Dendritic cell treated with granulocyte-macrophage colony-stimulating factor and Interleukin-4, amounts not matched to agents 40 ng/mL and 50 ng/mL, for 4 days (primary cell): ENCODE data around the gene TMA16.
"Not testable (repeated sequence)": the region's sequence is repeated elsewhere in the genome, so short reads cannot be mapped to it uniquely, and the experiment has no call there.

Experiments used
- H3K27ac Mint-ChIP-seq: one replicate; pipeline ENCODE4 v1.8.0; 2022; ENCODE audit warnings: mild to moderate bottlenecking, mixed read lengths
- H3K27me3 Mint-ChIP-seq: one replicate; pipeline ENCODE4 v1.8.0; 2022; ENCODE audit warnings: mild to moderate bottlenecking, mixed read lengths
- H3K36me3 Mint-ChIP-seq: one replicate; pipeline ENCODE4 v1.8.0; 2022; ENCODE audit warnings: low read depth, mixed read lengths
- H3K4me1 Mint-ChIP-seq: one replicate; pipeline ENCODE4 v1.8.0; 2022; ENCODE audit warnings: low read depth, mixed read lengths
- H3K4me3 Mint-ChIP-seq: one replicate; pipeline ENCODE4 v1.8.0; 2022; ENCODE audit warnings: mild to moderate bottlenecking, moderate library complexity, mixed read lengths
- H3K9me3 Mint-ChIP-seq: one replicate; pipeline ENCODE4 v1.8.0; 2022; ENCODE audit warnings: mixed read lengths
- intact Hi-C: fragments of 100-400 bp; cut with micrococcal nuclease; formaldehyde crosslinking; loops from one replicate; pipeline ENCODE4 v1.15.0; 2022

TMA16 gene

DNA sequence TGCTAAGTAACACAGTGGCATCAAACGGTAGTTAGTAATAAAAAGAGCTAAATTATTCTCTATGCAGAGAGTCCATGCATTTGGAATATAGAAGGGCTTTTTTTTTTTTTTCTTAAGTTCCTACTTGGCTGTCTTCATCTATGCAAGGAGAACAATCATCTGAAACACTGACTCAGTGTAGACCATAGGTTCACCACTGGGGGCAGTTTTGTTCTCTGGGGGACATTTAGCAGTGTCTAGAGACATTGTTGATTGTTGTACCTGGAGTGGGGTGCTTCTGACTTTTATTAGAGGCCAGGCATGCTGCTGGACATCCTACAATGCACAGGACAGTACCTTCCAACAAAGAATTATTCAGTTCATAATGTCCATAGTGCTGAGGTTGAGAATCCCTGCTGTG lies 41.2 kb downstream of the TMA16 start:
- Mint-ChIP-seq H3K36me3 (peaks cover 78% of the 10 kb centered on the region), H3K9me3 (no peaks in the 10 kb centered on the region), H3K4me3 (no peak overlapping the region), H3K27me3 (no peaks in the 10 kb centered on the region), H3K4me1 (peaks cover 7% of the 10 kb centered on the region), H3K27ac (no peak overlapping the region)
- intact Hi-C loops = no loop called here

DNA sequence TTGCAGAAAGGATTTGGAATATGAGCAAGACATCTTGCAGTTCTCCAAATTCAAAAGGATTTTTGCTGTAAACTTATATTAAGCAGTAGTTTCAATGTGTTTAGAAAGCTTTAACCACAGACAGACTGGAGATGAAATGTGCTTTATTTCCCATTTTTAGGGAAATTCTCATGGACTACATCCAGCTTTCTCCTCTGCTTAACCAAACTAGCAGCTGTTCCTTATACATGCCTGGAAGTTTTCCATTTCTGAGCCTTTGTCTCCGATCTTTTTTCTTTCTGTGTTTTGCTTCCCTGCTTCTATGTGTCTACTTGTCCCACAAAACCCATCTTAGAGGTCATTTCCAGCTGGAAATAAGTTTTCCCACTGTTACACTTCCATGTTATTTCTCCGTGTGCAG lies 41.6 kb downstream of the TMA16 start:
- Mint-ChIP-seq H3K4me3 (no peak overlapping the region), H3K27ac (no peak overlapping the region), H3K27me3 (no peaks in the 10 kb centered on the region), H3K36me3 (peaks cover 73% of the 10 kb centered on the region), H3K4me1 (peaks cover 7% of the 10 kb centered on the region), H3K9me3 (no peaks in the 10 kb centered on the region)
- intact Hi-C loops = no loop called here

DNA sequence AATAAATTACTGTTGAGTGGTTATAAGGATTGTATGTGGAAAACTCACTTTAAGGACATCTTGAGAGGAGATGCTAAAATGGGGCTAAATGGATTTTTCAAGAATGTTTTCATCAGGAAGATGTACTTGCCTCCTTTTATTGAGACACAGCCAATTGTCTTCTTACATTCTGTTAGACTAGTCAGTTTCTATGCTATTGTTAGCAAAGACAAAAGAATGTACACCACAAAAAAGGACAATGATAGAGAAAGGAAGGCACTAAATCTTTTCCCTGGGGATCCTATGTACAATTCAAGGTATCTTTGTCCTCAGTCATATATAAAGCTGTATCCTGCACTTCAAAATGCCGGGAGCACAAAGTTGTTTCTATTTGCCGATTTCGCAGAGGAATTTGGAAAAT lies 42.6 kb downstream of the TMA16 start:
- Mint-ChIP-seq H3K27ac (no peak overlapping the region), H3K4me1 (peaks cover 7% of the 10 kb centered on the region), H3K4me3 (no peak overlapping the region), H3K36me3 (peaks cover 63% of the 10 kb centered on the region), H3K27me3 (no peaks in the 10 kb centered on the region), H3K9me3 (no peaks in the 10 kb centered on the region)
- intact Hi-C loops = no loop called here

DNA sequence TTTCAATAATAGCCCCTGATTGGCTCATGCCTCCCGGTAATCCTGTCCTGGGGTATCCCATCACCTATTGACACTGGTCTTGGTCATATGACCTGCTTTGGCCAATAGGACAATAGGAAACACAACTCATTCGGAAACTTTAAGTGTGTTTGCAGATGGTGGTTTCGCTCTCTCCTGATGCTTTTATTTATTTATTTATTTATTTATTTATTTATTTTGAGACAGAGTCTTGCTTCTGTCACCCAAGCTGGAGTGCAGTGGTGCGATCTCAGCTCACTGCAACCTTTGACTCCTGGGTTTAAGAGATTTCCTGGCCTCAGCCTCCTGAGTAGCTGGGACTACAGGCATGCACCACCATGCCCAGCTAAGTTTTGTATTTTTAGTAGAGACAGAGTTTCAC lies 44.3 kb downstream of the TMA16 start:
- H3K27ac Mint-ChIP-seq, H3K9me3 Mint-ChIP-seq, intact Hi-C loops, H3K27me3 Mint-ChIP-seq, H3K4me3 Mint-ChIP-seq, H3K4me1 Mint-ChIP-seq: not testable (repeated sequence)
- peaks cover 46% of the 10 kb centered on the region for H3K36me3 Mint-ChIP-seq

DNA sequence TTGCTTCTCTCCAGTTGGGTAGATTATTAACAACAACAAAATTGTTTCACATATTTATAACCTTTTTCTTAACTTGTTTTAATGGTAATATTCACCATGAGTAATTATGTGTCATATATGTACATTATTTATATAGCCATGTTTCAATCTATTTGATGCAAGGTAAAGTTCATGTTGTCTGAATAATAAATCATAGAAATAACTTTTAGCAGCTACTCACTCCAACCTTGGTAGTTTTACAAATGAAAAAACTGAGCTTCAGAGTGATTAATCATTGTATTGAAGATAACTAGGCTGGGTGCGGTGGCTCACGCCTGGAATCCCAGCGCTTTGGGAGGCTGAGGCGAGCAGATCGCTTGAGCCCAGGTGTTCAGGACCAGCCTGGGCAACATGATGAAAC lies 46.0 kb downstream of the TMA16 start:
- Mint-ChIP-seq H3K36me3 (peaks cover 34% of the 10 kb centered on the region), H3K9me3 (no peaks in the 10 kb centered on the region), H3K27me3 (no peaks in the 10 kb centered on the region), H3K27ac (no peak overlapping the region), H3K4me1 (peaks cover 7% of the 10 kb centered on the region), H3K4me3 (no peak overlapping the region)
- intact Hi-C loops = no loop called here

DNA sequence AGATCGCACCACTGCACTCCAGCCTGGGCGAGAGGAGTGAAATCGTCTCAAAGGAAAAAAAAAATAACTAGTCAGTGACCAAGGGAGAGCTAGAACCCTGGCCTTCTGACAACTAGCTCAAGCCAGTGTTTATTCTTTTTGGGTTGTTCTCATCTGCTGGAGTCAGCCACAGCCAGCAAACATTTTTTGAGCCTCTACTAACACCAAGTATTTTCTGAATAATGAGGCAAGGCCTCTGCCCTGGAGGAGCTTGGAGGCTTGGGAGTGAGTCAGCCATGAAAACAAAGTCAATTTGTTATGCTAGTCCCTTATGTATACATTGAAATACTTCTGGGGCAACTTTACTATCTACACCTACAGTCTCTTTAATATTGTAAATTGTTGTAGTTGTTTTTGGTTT lies 46.5 kb downstream of the TMA16 start:
- Mint-ChIP-seq H3K4me1 (peaks cover 7% of the 10 kb centered on the region), H3K9me3 (no peaks in the 10 kb centered on the region), H3K27ac (no peak overlapping the region), H3K36me3 (peaks cover 29% of the 10 kb centered on the region), H3K27me3 (no peaks in the 10 kb centered on the region), H3K4me3 (no peak overlapping the region)
- intact Hi-C loops = no loop called here

DNA sequence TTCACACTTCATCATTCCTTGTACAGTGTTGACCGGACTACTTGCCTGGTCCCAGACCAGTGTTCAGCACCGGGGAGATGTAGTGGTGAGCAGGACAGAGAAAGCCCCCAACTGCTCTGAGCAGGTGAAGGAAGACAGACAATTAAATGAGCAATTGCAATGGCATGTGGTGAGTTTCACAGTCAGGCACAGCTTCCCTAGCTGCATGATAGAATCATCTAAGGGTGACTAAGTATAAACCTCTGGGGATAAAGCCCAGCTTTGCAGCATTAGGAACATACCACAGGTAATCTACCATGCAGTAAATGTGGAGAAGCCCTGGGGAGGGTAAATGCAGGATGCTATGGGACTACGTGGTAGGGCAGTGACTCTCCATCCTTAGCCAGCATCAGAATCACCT lies 47.8 kb downstream of the TMA16 start:
- H3K27ac Mint-ChIP-seq = no peak overlapping the region
- no peaks in the 10 kb centered on the region for H3K4me1 Mint-ChIP-seq
- intact Hi-C loops = no loop called here
- no peaks in the 10 kb centered on the region for H3K9me3 Mint-ChIP-seq
- no peak overlapping the region for H3K4me3 Mint-ChIP-seq
- H3K36me3 Mint-ChIP-seq = peaks cover 24% of the 10 kb centered on the region
- H3K27me3 Mint-ChIP-seq = no peaks in the 10 kb centered on the region

DNA sequence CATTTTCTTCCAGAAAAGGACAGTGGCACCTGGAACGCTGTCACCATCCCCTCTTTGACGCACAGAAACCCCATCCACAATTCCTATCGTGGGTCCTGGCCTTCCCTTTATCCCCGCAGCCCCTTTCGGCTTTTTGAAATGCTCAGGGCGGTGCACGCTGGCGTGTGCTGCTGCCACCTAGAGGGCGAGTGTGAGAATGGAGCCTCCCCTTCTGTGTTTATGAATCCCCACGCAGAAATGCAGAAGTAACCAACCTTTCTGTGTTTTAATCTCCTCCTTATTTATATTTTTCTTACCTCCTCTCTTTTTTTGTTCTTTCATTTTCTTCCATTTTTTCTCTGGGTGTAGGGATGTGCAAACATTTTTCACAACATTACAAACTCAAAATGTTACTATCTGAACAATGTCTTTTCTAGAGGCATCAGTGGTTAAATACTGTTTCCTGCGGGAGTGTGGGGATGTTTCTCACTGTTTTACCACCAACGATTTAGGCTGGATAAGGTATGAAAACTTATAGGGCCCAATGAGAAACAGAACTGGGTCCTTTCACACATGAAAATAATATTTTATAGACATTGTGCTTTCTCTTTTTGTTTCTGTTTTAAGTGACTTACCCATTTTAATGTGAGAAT lies 50.0 kb downstream of the TMA16 start:
- Mint-ChIP-seq H3K36me3 (peaks cover 21% of the 10 kb centered on the region), H3K27me3 (no peaks in the 10 kb centered on the region), H3K27ac (no peak overlapping the region), H3K4me3 (no peak overlapping the region), H3K4me1 (no peaks in the 10 kb centered on the region), H3K9me3 (no peaks in the 10 kb centered on the region)
- intact Hi-C loops = loop anchor here (2.0 kb wide), 1 partner anchor 60 kb away; no protein-coding TSS in a partner anchor

DNA sequence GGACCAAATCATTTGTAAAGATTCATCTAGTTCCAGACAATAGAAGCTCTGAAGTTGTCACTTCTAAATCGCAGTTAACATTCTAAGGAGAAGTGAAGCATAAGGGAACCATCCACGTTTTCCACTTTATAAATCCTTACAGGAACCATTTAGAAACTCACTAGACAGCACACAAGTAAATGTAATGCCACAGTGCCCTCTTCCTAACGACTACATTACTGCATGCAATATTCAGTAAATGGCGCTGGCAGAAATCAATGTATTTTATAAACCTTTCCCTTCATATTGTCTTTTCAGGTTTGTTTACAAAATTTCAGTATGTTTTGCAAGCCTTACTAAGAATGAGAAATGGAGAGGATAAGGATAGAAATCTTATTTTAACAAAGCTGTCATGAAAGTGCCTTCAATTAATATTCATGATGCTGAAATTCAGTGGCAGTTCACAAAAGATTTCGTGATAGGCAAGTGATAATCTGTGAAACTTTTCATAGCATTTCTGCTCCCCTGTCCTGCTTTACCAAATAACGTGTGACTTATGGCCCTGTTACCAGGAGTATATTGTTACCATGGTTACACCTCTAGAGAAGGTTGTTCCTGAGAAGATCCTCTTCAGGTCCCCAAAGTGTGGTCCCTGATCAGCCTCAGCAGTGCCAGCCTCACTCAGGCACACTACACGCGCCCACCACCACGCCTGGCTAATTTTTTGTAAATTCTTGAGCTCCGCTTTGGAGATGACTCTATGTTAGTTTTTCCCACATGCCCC lies 54.2 kb downstream of the TMA16 start:
- intact Hi-C loops = no loop called here
- Mint-ChIP-seq H3K9me3 (no peaks in the 10 kb centered on the region), H3K4me1 (peaks cover 16% of the 10 kb centered on the region), H3K27me3 (no peaks in the 10 kb centered on the region), H3K4me3 (no peak overlapping the region), H3K27ac (no peak overlapping the region), H3K36me3 (peaks cover 58% of the 10 kb centered on the region)

DNA sequence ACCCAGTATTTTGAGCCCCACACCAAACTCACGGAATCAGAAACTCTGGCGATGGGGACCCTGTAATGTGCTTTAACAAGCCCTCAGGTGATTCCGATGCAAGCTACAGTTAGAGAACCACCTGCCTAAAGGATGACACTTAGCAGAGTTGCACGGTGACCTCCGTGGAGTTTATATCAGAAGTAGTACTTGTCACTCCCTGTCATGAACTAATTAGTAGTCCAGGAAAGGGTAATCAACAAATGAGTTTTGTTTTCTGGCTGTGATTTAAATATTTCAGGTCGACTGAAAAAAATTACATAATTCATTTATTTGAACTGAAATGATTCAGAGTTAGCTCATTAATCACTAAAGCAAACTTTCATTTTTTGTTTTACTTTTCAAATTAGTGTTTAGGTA lies 56.4 kb downstream of the TMA16 start:
- Mint-ChIP-seq H3K36me3 (peaks cover 80% of the 10 kb centered on the region), H3K27ac (no peak overlapping the region), H3K4me1 (peaks cover 31% of the 10 kb centered on the region), H3K4me3 (no peak overlapping the region), H3K9me3 (no peaks in the 10 kb centered on the region), H3K27me3 (no peaks in the 10 kb centered on the region)
- intact Hi-C loops = loop anchor here (1.0 kb wide), 1 partner anchor 130 kb away; no protein-coding TSS in a partner anchor

DNA sequence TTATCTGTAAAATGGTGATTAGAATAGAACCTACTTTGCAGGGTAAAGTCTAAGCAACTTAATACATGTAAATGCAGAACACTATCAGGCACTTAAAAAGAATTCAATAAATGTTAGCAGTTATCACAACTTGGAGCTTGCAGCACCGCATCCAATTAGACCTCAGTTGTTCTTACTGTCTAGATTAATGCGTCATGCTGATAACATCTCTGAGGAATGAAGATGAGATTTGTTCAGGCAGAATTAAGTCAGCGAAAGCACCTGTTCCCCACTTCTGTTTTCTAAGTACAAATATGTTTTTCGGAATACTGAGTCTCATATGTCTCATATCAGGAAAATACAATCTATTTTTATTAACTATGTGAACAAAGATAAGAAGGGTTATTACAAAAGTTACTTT lies 58.7 kb downstream of the TMA16 start:
- H3K4me1 Mint-ChIP-seq = peaks cover 42% of the 10 kb centered on the region
- intact Hi-C loops = loop anchor here (2.0 kb wide), 1 partner anchor 202 kb away; no protein-coding TSS in a partner anchor
- no peak overlapping the region for H3K4me3 Mint-ChIP-seq
- no peaks in the 10 kb centered on the region for H3K27me3 Mint-ChIP-seq
- H3K36me3 Mint-ChIP-seq = peaks cover 78% of the 10 kb centered on the region
- H3K9me3 Mint-ChIP-seq = no peaks in the 10 kb centered on the region
- no peak overlapping the region for H3K27ac Mint-ChIP-seq

DNA sequence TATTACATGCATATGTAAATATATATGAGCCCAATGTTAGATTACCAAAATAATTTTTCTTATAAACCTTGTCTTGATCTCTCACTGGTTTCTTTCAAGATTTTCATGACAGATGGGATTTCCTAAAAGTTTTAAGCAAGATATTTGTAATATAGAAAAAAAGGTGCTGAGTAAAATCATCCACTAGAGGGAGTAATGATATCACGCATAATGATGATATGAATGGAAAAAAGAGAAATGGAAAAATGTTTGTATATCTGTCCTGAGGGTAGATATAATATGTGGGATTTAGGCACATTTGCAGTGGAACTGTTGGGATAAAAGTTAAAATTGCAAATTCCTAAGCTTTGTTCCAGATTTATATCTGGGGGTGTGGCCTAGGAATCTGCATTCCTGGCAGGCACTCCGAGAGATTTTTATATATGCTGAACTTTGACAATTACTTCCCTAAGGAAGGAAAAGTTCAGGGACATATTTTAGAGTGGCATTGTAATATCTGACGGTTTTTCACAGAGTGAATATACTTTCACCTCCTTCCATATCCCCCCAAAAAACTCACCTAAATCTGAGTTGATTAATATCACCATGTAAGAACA lies 60.5 kb downstream of the TMA16 start:
- Mint-ChIP-seq H3K4me1 (peaks cover 58% of the 10 kb centered on the region), H3K9me3 (no peaks in the 10 kb centered on the region), H3K4me3 (no peak overlapping the region), H3K27me3 (no peaks in the 10 kb centered on the region), H3K27ac (no peak overlapping the region), H3K36me3 (peaks cover 80% of the 10 kb centered on the region)
- intact Hi-C loops = loop anchor here (1.0 to 5.0 kb wide), 3 partner anchors 37 to 126 kb away; no protein-coding TSS in a partner anchor

DNA sequence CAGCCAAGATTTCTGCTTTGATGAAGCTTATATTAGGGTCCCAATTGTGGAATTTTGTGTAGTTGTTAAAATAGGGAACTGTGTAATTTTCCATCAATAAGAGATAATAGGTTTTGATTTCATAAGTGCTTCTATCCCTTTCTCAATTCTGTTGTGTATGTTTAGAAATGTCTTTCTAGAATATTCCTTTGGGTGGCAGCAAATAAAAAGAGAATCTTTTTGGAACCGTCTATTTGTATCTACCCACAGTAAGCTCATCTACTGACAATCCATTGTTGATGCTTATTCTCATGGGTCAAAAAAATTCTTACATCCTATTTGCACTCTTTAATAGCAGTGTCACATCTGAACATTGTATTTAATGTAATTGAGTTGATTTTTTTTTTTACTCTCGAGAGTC lies 61.7 kb downstream of the TMA16 start:
- H3K4me3 Mint-ChIP-seq = no peak overlapping the region
- H3K4me1 Mint-ChIP-seq = peaks cover 58% of the 10 kb centered on the region
- peaks cover 80% of the 10 kb centered on the region for H3K36me3 Mint-ChIP-seq
- no peaks in the 10 kb centered on the region for H3K9me3 Mint-ChIP-seq
- intact Hi-C loops = loop anchor here (5.0 kb wide), 2 partner anchors 36 to 56 kb away; no protein-coding TSS in a partner anchor
- H3K27ac Mint-ChIP-seq = no peak overlapping the region
- H3K27me3 Mint-ChIP-seq = no peaks in the 10 kb centered on the region

DNA sequence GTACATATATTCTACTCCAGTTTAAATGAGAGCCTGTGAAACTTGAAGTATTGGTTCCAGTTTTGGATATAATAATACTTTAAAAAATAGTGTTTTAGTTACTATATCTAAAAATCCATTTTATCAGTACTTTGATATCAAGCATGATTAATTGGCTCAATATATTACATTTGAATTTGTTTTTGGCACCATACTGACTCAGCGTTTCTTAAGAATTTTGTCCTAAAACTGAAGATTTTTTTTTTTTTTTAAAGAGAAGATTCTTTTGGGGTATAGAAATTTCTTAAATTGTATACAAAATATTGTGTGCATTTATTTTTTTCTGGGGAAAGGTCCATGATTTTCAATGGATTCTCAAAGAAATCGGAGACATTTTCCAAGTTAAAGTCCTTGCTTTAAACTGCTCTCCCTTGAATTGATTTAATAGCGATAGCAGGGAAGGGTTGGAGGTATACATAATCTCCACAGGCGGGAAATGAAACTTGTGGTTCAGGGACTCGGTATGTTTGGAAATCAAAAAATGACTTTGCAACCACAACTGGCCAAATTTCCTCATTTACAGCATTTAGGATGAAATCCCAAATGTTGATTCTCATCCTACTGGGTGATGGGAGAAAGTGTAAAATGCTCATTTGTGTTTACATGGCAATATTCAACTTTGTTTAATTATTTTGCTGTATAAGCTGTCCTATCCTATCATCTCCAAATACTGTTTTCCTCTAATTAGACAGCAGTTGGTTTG lies 62.3 kb downstream of the TMA16 start:
- H3K4me1 Mint-ChIP-seq = peaks cover 57% of the 10 kb centered on the region
- H3K27me3 Mint-ChIP-seq = no peaks in the 10 kb centered on the region
- H3K27ac Mint-ChIP-seq = peak overlapping the region; percentile 84
- peaks cover 79% of the 10 kb centered on the region for H3K36me3 Mint-ChIP-seq
- intact Hi-C loops = loop anchor here (5.0 kb wide), 2 partner anchors 35 to 55 kb away; no protein-coding TSS in a partner anchor
- H3K9me3 Mint-ChIP-seq = peaks cover under 1% of the 10 kb centered on the region
- no peak overlapping the region for H3K4me3 Mint-ChIP-seq
